ENCODE measurements around the gene CREB3L4. TPM values are rescaled to one million over a fixed set of nuclear protein-coding genes. Genes with fewer than 3 reads are reported as not detected.

The CREB3L4 gene
- total and polyA plus RNA-seq, 2 of the 4 experiments (the other 2 are of a cell fraction): 6.5 to 9.8 TPM

GRCh38 chr1:153938996-153939395, 28.7 kb upstream of the CREB3L4 start:
- Histone ChIP-seq H2BK15ac (ENCODE audit: low read depth, low read length) (no peak overlapping the region), H3K4me1 (ENCODE audit: control insufficient read depth, insufficient read depth, low read length) (no peaks in the 10 kb centered on the region), H3K9ac (ENCODE audit: low read depth, low read length) (no peak overlapping the region), H4K8ac (ENCODE audit: low read depth in 2 of 2, low read length in 2 of 2) (no peak overlapping the region), H3K23ac (ENCODE audit: low read depth, low read length) (no peak overlapping the region), H3K56ac (ENCODE audit: extremely low read depth, insufficient read depth, low read length) (no peak overlapping the region), H3K14ac (replicated peaks; ENCODE audit: low read depth, low read length) (no peak overlapping the region), H3K18ac (ENCODE audit: low read depth, low read length) (no peak overlapping the region), H3K79me1 (ENCODE audit: low read depth in 1 of 2, low read length in 2 of 2) (peaks cover 0 to 28% of the 10 kb centered on the region in 2 experiments; a peak in 2 of 4 replicates), H3K9me3 (ENCODE audit: control insufficient read depth, insufficient read depth, low read length) (no peaks in the 10 kb centered on the region), H2BK120ac (ENCODE audit: low read depth, low read length) (no peak overlapping the region), H3K4me2 (ENCODE audit: low read depth, low read length) (no peak overlapping the region), H3K27ac (ENCODE audit: insufficient read depth, low read length) (no peak overlapping the region), H4K20me1 (ENCODE audit: insufficient read depth, low read length) (no peaks in the 10 kb centered on the region), H2BK5ac (ENCODE audit: low read depth, low read length, poor library complexity, severe bottlenecking) (no peak overlapping the region), H2AK5ac (ENCODE audit: low read depth, low read length) (no peak overlapping the region), H2AFZ (replicated peaks; ENCODE audit: low read length, poor library complexity) (no peak overlapping the region), H2AK9ac (replicated peaks; ENCODE audit: low read depth, low read length, poor library complexity) (peak overlapping the region; percentile 24), H3K4me3 (ENCODE audit: insufficient read depth, low read depth, low read length) (no peak overlapping the region), H4K5ac (ENCODE audit: low read depth, low read length) (no peak overlapping the region), H3K36me3 (ENCODE audit: control insufficient read depth, insufficient read depth, low read length) (peaks cover 71% of the 10 kb centered on the region), H3K27me3 (ENCODE audit: control insufficient read depth, insufficient read depth, low read length) (no peaks in the 10 kb centered on the region), H2BK20ac (ENCODE audit: low read depth, low read length) (no peak overlapping the region), H3K9me1 (ENCODE audit: insufficient read depth, low read length) (peaks cover 6% of the 10 kb centered on the region; the same call in 1 of the 2 replicates), H4K91ac (ENCODE audit: insufficient read depth, low read depth, low read length) (no peak overlapping the region), H3K4ac (ENCODE audit: low read depth, low read length) (no peak overlapping the region)
- no CpG with 5 or more reads among the region's 3 CpGs for WGBS, 2 experiments (ENCODE audit: extremely low coverage in 2 of 2, insufficient read length in 1 of 2)
- dilution Hi-C loops (cut with HindIII; ENCODE audit: low sequenced_read_pairs, unreplicated experiment) (no loop called here), intact Hi-C loops (cut with micrococcal nuclease) (no loop called here), in situ Hi-C loops (cut with MboI; ENCODE audit: low sequenced_read_pairs) (no loop called here)
- no TSS peak for BruUV-seq (replicated peaks)
- POLR2A ChIA-PET (ENCODE audit: unreplicated experiment): no interaction called here
- CTCF ChIA-PET: interaction anchor here (0.6 kb wide), 1 partner anchor 10 kb away, joined by 3 read pairs; no protein-coding TSS in a partner anchor
- DNase-seq (no peak), ATAC-seq (ENCODE audit: low read depth) (no peak)
- no peak for TF ChIP-seq NFE2L2 (IDR thresholded peaks at IDR 0.05; ENCODE audit: low read depth, low read length)
- TF ChIP-seq MXI1 (IDR thresholded peaks at IDR 0.05; ENCODE audit: borderline replicate concordance, low read depth, low read length): no peak
- no peak for TF ChIP-seq USF2 (IDR thresholded peaks at IDR 0.05; ENCODE audit: low read depth, low read length)
- no peak for TF ChIP-seq FOS (IDR thresholded peaks at IDR 0.05; ENCODE audit: low read depth, low read length)
- TF ChIP-seq MAZ (IDR thresholded peaks at IDR 0.05; ENCODE audit: borderline replicate concordance, low read depth, low read length): no peak
- no peak for TF ChIP-seq CTCF (conservative IDR thresholded peaks at IDR 0.05; ENCODE audit: low read depth, low read length)
